ENCODE results near the gene BEST1.

Gene BEST1

DNA sequence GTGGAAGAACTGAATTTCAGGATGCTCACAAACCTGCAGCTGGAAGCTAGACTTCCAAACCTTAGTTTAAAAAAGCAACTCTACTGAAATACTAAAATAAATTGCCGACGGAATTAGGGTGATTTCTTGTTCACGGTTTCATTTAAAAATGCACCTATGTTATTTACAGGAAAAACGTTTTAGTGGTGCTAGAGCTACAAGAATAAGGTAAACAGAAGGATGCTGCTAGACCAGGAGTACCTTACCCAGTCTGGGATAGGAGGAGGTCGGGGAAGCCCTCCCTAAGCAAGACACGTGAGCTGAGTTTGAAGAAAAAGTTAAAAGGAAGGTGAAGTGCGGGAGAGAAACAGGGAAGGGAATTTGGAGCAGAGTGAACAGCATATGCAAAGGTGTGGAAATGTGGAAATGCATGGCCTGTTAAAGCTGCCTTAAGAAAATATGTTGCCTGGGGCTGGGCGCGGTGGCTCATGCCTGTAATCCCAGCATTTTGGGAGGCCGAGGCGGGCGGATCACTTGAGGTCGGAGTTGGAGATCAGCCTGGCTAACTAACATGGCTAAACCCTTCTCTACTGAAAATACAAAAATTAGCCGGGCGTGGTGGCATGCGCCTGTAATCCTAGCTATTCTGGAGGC, 18.7 kb downstream of the BEST1 start:
- H3K9me3 ChIP-seq (ENCODE audit: control insufficient read depth in 5 of 5, low read length in 5 of 5) = no peaks in the 10 kb centered on the region
- no peaks in the 10 kb centered on the region for H3K27me3 ChIP-seq (ENCODE audit: control insufficient read depth in 5 of 5, insufficient read depth in 4 of 5, low read length in 5 of 5)
- H3K27ac ChIP-seq (ENCODE audit: low read depth, low read length) = peak overlapping the region; percentile 100
- H3K4me3 ChIP-seq (ENCODE audit: low read depth in 1 of 5, low read length in 5 of 5) = peak overlapping the region; percentile 59 to 100 (median 99)
- H3K36me3 ChIP-seq (ENCODE audit: control insufficient read depth in 5 of 5, insufficient read depth in 5 of 5, low read length in 5 of 5) = peaks cover 8 to 24% (median 17%) of the 10 kb centered on the region in 5 donors
- H3K4me1 ChIP-seq (ENCODE audit: control insufficient read depth in 5 of 5, insufficient read depth in 5 of 5, low read length in 5 of 5) = peaks cover 26 to 80% (median 76%) of the 10 kb centered on the region in 5 donors
- peak overlapping the region in 4 of 5 donors; percentile 75 to 100 (median 84) for H3K9ac ChIP-seq (ENCODE audit: low read length in 5 of 5)

GRCh38 chr11:61969391-61969758, 19.2 kb downstream of the BEST1 start:
- Histone ChIP-seq H3K9ac (ENCODE audit: low read length in 5 of 5) (peak overlapping the region in 2 of 5 donors; percentile 51 to 60), H3K36me3 (ENCODE audit: control insufficient read depth in 5 of 5, insufficient read depth in 5 of 5, low read length in 5 of 5) (peaks cover 8 to 19% (median 12%) of the 10 kb centered on the region in 5 donors), H3K4me3 (ENCODE audit: low read depth in 1 of 5, low read length in 5 of 5) (no peak overlapping the region), H3K27me3 (ENCODE audit: control insufficient read depth in 5 of 5, insufficient read depth in 4 of 5, low read length in 5 of 5) (no peaks in the 10 kb centered on the region), H3K9me3 (ENCODE audit: control insufficient read depth in 5 of 5, low read length in 5 of 5) (no peaks in the 10 kb centered on the region), H3K4me1 (ENCODE audit: control insufficient read depth in 5 of 5, insufficient read depth in 5 of 5, low read length in 5 of 5) (peaks cover 22 to 77% (median 73%) of the 10 kb centered on the region in 5 donors), H3K27ac (ENCODE audit: low read depth, low read length) (peak overlapping the region; percentile 100)

GRCh38 chr11:61969838-61970662, 19.9 kb downstream of the BEST1 start:
- Histone ChIP-seq H3K27me3 (ENCODE audit: control insufficient read depth in 5 of 5, insufficient read depth in 4 of 5, low read length in 5 of 5) (no peaks in the 10 kb centered on the region), H3K36me3 (ENCODE audit: control insufficient read depth in 5 of 5, insufficient read depth in 5 of 5, low read length in 5 of 5) (peaks cover 6 to 13% (median 7%) of the 10 kb centered on the region in 5 donors), H3K4me1 (ENCODE audit: control insufficient read depth in 5 of 5, insufficient read depth in 5 of 5, low read length in 5 of 5) (peaks cover 22 to 70% (median 69%) of the 10 kb centered on the region in 5 donors), H3K27ac (ENCODE audit: low read depth, low read length) (peak overlapping the region; percentile 100), H3K9ac (ENCODE audit: low read length in 5 of 5) (peak overlapping the region in 4 of 5 donors; percentile 25 to 79 (median 52)), H3K9me3 (ENCODE audit: control insufficient read depth in 5 of 5, low read length in 5 of 5) (no peaks in the 10 kb centered on the region), H3K4me3 (ENCODE audit: low read depth in 1 of 5, low read length in 5 of 5) (peak overlapping the region in 1 of 5 donors; percentile 22)

- Histone ChIP-seq H3K4me1 (ENCODE audit: control insufficient read depth in 5 of 5, insufficient read depth in 5 of 5, low read length in 5 of 5) (peaks cover 22 to 75% (median 61%) of the 10 kb centered on the region in 5 donors), H3K4me3 (ENCODE audit: low read depth in 1 of 5, low read length in 5 of 5) (peak overlapping the region in 4 of 5 donors; percentile 8 to 54 (median 27)), H3K27ac (ENCODE audit: low read depth, low read length) (peak overlapping the region; percentile 100), H3K9me3 (ENCODE audit: control insufficient read depth in 5 of 5, low read length in 5 of 5) (no peaks in the 10 kb centered on the region), H3K9ac (ENCODE audit: low read length in 5 of 5) (peak overlapping the region; percentile 48 to 79 (median 69)), H3K27me3 (ENCODE audit: control insufficient read depth in 5 of 5, insufficient read depth in 4 of 5, low read length in 5 of 5) (no peaks in the 10 kb centered on the region), H3K36me3 (ENCODE audit: control insufficient read depth in 5 of 5, insufficient read depth in 5 of 5, low read length in 5 of 5) (peaks cover 0 to 4% (median 0%) of the 10 kb centered on the region in 5 donors)
These were observed 21.3 kb downstream of the BEST1 start for GRCh38 chr11:61971248-61972111.

GRCh38 chr11:61972112-61972671, 22.0 kb downstream of the BEST1 start:
- no peaks in the 10 kb centered on the region for H3K9me3 ChIP-seq (ENCODE audit: control insufficient read depth in 5 of 5, low read length in 5 of 5)
- H3K4me1 ChIP-seq (ENCODE audit: control insufficient read depth in 5 of 5, insufficient read depth in 5 of 5, low read length in 5 of 5) = peaks cover 22 to 75% (median 61%) of the 10 kb centered on the region in 5 donors
- H3K27ac ChIP-seq (ENCODE audit: low read depth, low read length) = peak overlapping the region; percentile 100
- H3K36me3 ChIP-seq (ENCODE audit: control insufficient read depth in 5 of 5, insufficient read depth in 5 of 5, low read length in 5 of 5) = no peaks in the 10 kb centered on the region
- H3K9ac ChIP-seq (ENCODE audit: low read length in 5 of 5) = peak overlapping the region; percentile 66 to 85 (median 69)
- H3K27me3 ChIP-seq (ENCODE audit: control insufficient read depth in 5 of 5, insufficient read depth in 4 of 5, low read length in 5 of 5) = no peaks in the 10 kb centered on the region
- H3K4me3 ChIP-seq (ENCODE audit: low read depth in 1 of 5, low read length in 5 of 5) = peak overlapping the region in 4 of 5 donors; percentile 5 to 52 (median 30)

- Histone ChIP-seq H3K9ac (ENCODE audit: low read length in 5 of 5) (peak overlapping the region; percentile 66 to 85 (median 73)), H3K4me3 (ENCODE audit: low read depth in 1 of 5, low read length in 5 of 5) (peak overlapping the region in 4 of 5 donors; percentile 15 to 52 (median 34)), H3K4me1 (ENCODE audit: control insufficient read depth in 5 of 5, insufficient read depth in 5 of 5, low read length in 5 of 5) (peaks cover 22 to 75% (median 60%) of the 10 kb centered on the region in 5 donors)
These were observed 22.7 kb downstream of the BEST1 start for GRCh38 chr11:61972672-61973475.

DNA sequence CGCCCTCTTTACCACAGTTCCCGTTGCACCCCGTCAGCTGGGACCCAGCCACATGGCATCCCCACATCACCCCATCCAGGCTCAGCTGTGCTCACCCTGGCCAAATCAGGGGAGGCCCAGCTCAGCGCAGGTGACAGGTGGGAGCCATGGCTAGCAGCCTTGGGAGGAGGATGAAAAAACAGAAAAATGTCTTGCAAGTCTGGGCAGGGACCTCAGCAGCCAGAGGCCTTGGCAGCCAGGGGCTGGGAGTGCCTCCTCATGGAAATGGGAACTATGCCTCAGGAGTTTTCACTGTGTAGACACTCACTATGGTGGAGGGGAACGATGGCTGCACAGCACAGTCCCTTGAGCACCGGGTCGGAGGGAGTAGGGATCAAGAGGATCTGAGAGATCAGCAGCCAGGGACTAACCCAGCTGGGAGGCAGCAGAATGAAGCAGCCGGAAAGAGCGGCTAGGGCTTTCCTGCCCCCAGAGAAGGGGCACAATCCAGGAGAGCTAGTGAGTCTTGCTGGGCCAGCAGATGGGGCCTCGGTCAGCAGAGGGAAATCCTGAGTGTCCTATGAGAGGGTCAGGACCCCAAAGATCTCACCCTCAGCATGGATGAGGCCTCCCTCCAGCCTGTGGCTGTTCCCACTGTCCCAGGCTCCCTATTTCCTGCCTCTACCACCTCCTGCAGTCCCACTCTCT, 23.5 kb downstream of the BEST1 start:
- H3K36me3 ChIP-seq (ENCODE audit: control insufficient read depth in 5 of 5, insufficient read depth in 5 of 5, low read length in 5 of 5) = no peaks in the 10 kb centered on the region
- H3K27ac ChIP-seq (ENCODE audit: low read depth, low read length) = peak overlapping the region; percentile 100
- H3K9ac ChIP-seq (ENCODE audit: low read length in 5 of 5) = peak overlapping the region; percentile 56 to 74 (median 64)
- H3K4me3 ChIP-seq (ENCODE audit: low read depth in 1 of 5, low read length in 5 of 5) = peak overlapping the region in 1 of 5 donors; percentile 22
- H3K9me3 ChIP-seq (ENCODE audit: control insufficient read depth in 5 of 5, low read length in 5 of 5) = no peaks in the 10 kb centered on the region
- H3K4me1 ChIP-seq (ENCODE audit: control insufficient read depth in 5 of 5, insufficient read depth in 5 of 5, low read length in 5 of 5) = peaks cover 24 to 70% (median 56%) of the 10 kb centered on the region in 5 donors
- H3K27me3 ChIP-seq (ENCODE audit: control insufficient read depth in 5 of 5, insufficient read depth in 4 of 5, low read length in 5 of 5) = no peaks in the 10 kb centered on the region

More at GRCh38 chr11:61972672-61973475, 22.7 kb downstream of the BEST1 start:
- Histone ChIP-seq H3K27me3 (ENCODE audit: control insufficient read depth in 5 of 5, insufficient read depth in 4 of 5, low read length in 5 of 5) (no peaks in the 10 kb centered on the region), H3K9me3 (ENCODE audit: control insufficient read depth in 5 of 5, low read length in 5 of 5) (no peaks in the 10 kb centered on the region), H3K36me3 (ENCODE audit: control insufficient read depth in 5 of 5, insufficient read depth in 5 of 5, low read length in 5 of 5) (no peaks in the 10 kb centered on the region), H3K27ac (ENCODE audit: low read depth, low read length) (peak overlapping the region; percentile 100)

DNA sequence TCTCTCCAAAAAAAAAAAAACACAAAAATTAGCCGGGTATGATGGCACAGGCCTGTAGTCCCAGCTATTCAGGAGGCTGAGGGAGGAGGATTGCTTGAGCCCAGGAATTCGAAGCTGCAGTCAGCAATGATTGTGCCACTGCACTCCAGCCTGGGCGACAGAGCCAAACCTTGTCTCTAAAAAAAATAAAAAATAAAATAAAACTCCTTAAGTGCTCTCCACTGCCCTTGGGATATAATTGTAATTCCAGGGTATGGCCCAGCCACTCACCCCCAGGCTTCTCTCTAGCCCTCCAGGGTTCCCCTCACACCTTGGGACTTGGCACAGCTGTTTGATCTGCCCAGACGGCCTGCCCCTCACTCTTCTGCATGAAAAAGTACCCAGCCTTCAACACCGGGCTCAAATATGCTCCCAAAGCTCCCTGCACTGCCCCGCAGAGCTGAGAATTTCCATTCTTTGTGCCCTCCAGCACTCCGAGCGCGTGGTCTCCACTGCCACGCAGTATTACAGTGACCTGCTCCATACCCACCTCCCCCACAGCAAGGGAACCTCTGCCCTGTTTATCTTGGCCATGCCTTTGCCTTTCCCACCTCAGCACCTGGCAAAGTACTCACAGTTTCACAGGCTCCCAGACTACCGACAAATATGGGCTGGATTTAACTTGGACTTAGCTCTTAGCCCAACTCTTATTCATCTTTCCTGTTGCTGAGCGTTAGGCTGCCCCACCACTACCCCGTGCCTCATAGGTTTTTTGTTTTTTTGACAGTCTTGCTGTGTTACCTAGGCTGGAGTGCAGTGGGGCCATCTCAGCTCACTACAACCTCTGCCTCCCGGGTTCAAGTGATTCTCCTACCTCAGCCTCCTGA, 24.8 kb downstream of the BEST1 start:
- Histone ChIP-seq H3K27me3 (ENCODE audit: control insufficient read depth in 5 of 5, insufficient read depth in 4 of 5, low read length in 5 of 5) (no peaks in the 10 kb centered on the region), H3K9ac (ENCODE audit: low read length in 5 of 5) (no peak overlapping the region), H3K27ac (ENCODE audit: low read depth, low read length) (no peak overlapping the region), H3K9me3 (ENCODE audit: control insufficient read depth in 5 of 5, low read length in 5 of 5) (no peaks in the 10 kb centered on the region), H3K4me3 (ENCODE audit: low read depth in 1 of 5, low read length in 5 of 5) (no peak overlapping the region), H3K4me1 (ENCODE audit: control insufficient read depth in 5 of 5, insufficient read depth in 5 of 5, low read length in 5 of 5) (peaks cover 24 to 63% (median 45%) of the 10 kb centered on the region in 5 donors), H3K36me3 (ENCODE audit: control insufficient read depth in 5 of 5, insufficient read depth in 5 of 5, low read length in 5 of 5) (no peaks in the 10 kb centered on the region)
